Heart right ventricle (tissue), 16 donors: ENCODE results near the gene FRY. TPM values are rescaled to one million over a fixed set of nuclear protein-coding genes. Genes with fewer than 3 reads are reported as not detected.
A peak's percentile ranks its signal among the peaks of the same experiment; 100 is the strongest.

Experiments
- ATAC-seq, 8 donors: fragments of 200-7000 bp; cut with Tn5 transposase; one replicate each; pipeline ENCODE4 v1.9.1; 2020; ENCODE audit warnings: mild to moderate bottlenecking in 8 of 8, moderate library complexity in 8 of 8, moderate number of reproducible peaks in 1 of 8
- DNase-seq, 2 donors: peaks; one replicate each; pipeline ENCODE4 v3.0.0-alpha.2; 2020
- H3K27ac ChIP-seq, 10 donors: fragments of 200-600 bp; sonication (generic) in 2 of 10; one replicate each; pipeline versions ENCODE4 v1.5.0 to v1.8.0; 2020 to 2022; ENCODE audit warnings: mild to moderate bottlenecking in 3 of 10
- H3K27me3 ChIP-seq, 7 donors: fragments of 200-600 bp; one replicate each; pipeline ENCODE4 v1.8.0; 2021 to 2022; ENCODE audit warnings: mild to moderate bottlenecking in 2 of 7
- H3K36me3 ChIP-seq, 9 donors: fragments of 200-600 bp; sonication (generic) in 1 of 9; one replicate each; pipeline versions ENCODE4 v1.5.0 to v1.8.0; 2020 to 2022; ENCODE audit warnings: mild to moderate bottlenecking in 2 of 9
- H3K4me1 ChIP-seq, 9 donors: fragments of 200-600 bp; sonication (generic) in 1 of 9; one replicate each; pipeline versions ENCODE4 v1.5.0 to v1.8.0; 2020 to 2022; ENCODE audit warnings: mild to moderate bottlenecking in 4 of 9
- H3K4me3 ChIP-seq, 10 donors: fragments of 200-600 bp; sonication (generic) in 2 of 10; one replicate each; pipeline versions ENCODE4 v1.5.0 to v1.8.0; 2020 to 2022; ENCODE audit warnings: mild to moderate bottlenecking in 7 of 10, moderate library complexity in 2 of 10
- H3K9me3 ChIP-seq, 11 donors: fragments of 200-600 bp in 10 of 11; sonication (generic) in 2 of 11; one replicate each; pipeline versions ENCODE4 v1.5.0 to v1.8.0; 2013 to 2022; ENCODE audit warnings: mild to moderate bottlenecking in 2 of 11, control low read depth in 1 of 11, moderate library complexity in 1 of 11
- WGBS, 2 donors: extraction: QIAGEN DNeasy Blood & Tissue Kit; methylation state at CpG; one replicate each; pipeline ENCODE4 v1.1.7; 2013; ENCODE audit warnings: inconsistent platforms in 1 of 2; 5-methylcytosine and 5-hydroxymethylcytosine counted together
- intact Hi-C, 10 donors: fragments of 100-400 bp; cut with DNase I; formaldehyde crosslinking; loops; one replicate each; pipeline versions ENCODE4 v1.11.1 to v1.14.2; 2022
- polyA plus RNA-seq, 2 donors: library from polyadenylated mRNA; stranded (reverse); fragments of 200-250 nt; gene quantifications; one replicate each; pipeline ENCODE4 v1.2.3, GENCODE V29; 2013
- total RNA-seq, 10 donors: library from RNA; stranded (reverse); fragmentation: NEBNext Ultra II Directional in 3 of 10; extraction: Animal tissue kit (Norgen Biotek cat#: 25700) in 3 of 10; gene quantifications; one replicate each; pipeline versions ENCODE4 v1.2.1 to v1.2.4, GENCODE V29; 2021 to 2023
- TF ChIP-seq, protein P1 (sequence below), 9 donors: fragments of 200-600 bp; sonication (generic) in 2 of 9; IDR thresholded peaks; one replicate each; pipeline versions ENCODE4 v1.5.0 to v1.8.0; 2021 to 2022; ENCODE audit warnings: antibody characterized with exemption in 9 of 9, mild to moderate bottlenecking in 5 of 9, moderate library complexity in 1 of 9
- donor health status: Arrhythmogenic right ventricular cardiomyopathy.
- donor health status: ischemic (EF 13 %, LVEDD 7.1; RV severe dilation, severe dysfunction).
- donor health status: healthy with polysubstance abuse.
- donor health status: DM: no; HTN: yes; CAD: no.
- donor health status: DM: no; HTN: no; CAD: no.
- donor health status: ischemic (EF 25% LVEDD 6.9; RV normal size, moderate dysfunction).
- donor health status: ischemic (EF 25% LVEDD 5.7; RV mildly dilated, moderate dysfunction).
- donor health status: healthy.
- donor health status: DM: yes; HTN: yes; CAD: no.
- donor health status: Ischemic cardiomyopathy.
- donor health status: ischemic (EF 35%, LVEDD 5.7; RV mildly dilated, moderate dysfunction).
- donor health status: nonischemic (EF 11% LVEDD 7.7; RV severe dilation, severe dysfunction).
- donor health status: DM: yes; HTN: yes; CAD: no.
- donor health status: PGD.
- donor health status: ischemic (EF 29% LVEDD 5.4; RV normal size, mild dysfunction).
- donor health status: nonischemic (EF 23%, LVEDD 6.1; RV moderate dilation, normal function).

Gene FRY
- total and polyA plus RNA-seq, 12 donors = 24.9 to 268 (median 207) TPM

DNA sequence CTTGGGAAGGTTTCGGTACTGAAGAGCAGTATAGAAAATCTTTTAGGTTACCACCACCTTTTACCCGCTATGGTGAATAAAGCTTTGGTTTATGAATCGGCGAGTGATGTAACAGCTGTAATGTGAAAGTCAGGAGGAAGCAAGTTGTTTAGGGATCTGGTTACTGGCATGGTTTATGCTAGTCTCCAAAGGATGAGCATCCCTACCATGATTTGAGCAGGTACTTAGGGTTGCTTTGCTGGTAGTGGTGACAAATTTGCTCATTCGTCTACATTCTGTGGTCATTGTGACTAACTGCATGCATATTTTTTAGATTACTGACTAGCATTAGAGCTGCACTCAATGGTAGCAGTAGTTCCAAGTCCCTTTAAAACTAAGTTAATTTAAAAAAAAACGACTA lies 104.1 kb downstream of the FRY start:
- ATAC-seq = no peak
- WGBS, 2 donors = 84 to 86% methylated on average over 6 of the region's 6 CpGs
- no peak overlapping the region for H3K4me3 ChIP-seq
- no peaks in the 10 kb centered on the region for H3K9me3 ChIP-seq
- H3K27ac ChIP-seq = peak overlapping the region in 6 of 10 donors; percentile 2 to 74 (median 46)
- intact Hi-C loops = loop anchor here in 1 of 10 donors (10.0 kb wide), 1 partner anchor 101 kb away; the partner anchor contains the start of gene FRY
- peaks cover 0 to 55% (median 30%) of the 10 kb centered on the region in 9 donors for H3K4me1 ChIP-seq
- H3K36me3 ChIP-seq = peaks cover 0 to 74% (median 3%) of the 10 kb centered on the region in 9 donors
- no peaks in the 10 kb centered on the region for H3K27me3 ChIP-seq
- TF ChIP-seq, protein P1, sequence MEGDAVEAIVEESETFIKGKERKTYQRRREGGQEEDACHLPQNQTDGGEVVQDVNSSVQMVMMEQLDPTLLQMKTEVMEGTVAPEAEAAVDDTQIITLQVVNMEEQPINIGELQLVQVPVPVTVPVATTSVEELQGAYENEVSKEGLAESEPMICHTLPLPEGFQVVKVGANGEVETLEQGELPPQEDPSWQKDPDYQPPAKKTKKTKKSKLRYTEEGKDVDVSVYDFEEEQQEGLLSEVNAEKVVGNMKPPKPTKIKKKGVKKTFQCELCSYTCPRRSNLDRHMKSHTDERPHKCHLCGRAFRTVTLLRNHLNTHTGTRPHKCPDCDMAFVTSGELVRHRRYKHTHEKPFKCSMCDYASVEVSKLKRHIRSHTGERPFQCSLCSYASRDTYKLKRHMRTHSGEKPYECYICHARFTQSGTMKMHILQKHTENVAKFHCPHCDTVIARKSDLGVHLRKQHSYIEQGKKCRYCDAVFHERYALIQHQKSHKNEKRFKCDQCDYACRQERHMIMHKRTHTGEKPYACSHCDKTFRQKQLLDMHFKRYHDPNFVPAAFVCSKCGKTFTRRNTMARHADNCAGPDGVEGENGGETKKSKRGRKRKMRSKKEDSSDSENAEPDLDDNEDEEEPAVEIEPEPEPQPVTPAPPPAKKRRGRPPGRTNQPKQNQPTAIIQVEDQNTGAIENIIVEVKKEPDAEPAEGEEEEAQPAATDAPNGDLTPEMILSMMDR (IDR thresholded peaks at IDR 0.05) = no peak
- no peak for DNase-seq

DNA sequence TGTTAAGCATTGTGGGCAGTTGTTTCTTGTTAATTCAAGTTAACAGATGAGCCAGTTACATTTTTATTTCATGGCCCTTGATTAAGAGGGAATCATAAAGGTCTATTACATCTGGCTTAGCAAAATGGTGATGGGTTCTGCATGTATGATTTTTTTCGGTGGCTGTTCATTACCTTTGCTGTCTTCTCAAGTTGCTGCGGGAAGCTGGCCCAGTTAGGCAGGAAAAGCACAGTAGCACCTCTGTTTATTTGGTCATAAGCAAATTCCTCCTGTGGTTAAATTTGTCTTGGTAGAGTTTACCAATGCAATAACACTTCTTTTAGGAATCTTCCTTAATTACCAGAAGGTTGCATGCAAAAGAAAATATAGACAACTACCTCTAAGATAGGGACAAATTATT lies 104.5 kb downstream of the FRY start:
- H3K27ac ChIP-seq = peak overlapping the region in 5 of 10 donors; percentile 2 to 74 (median 48)
- H3K4me1 ChIP-seq = peaks cover 0 to 55% (median 30%) of the 10 kb centered on the region in 9 donors
- H3K9me3 ChIP-seq = no peaks in the 10 kb centered on the region
- peaks cover 0 to 74% (median 3%) of the 10 kb centered on the region in 9 donors for H3K36me3 ChIP-seq
- no peaks in the 10 kb centered on the region for H3K27me3 ChIP-seq
- TF ChIP-seq, protein P1 (IDR thresholded peaks at IDR 0.05) = no peak
- DNase-seq = no peak
- ATAC-seq = no peak
- intact Hi-C loops = loop anchor here in 1 of 10 donors (10.0 kb wide), 1 partner anchor 101 kb away; the partner anchor contains the start of gene FRY
- H3K4me3 ChIP-seq = no peak overlapping the region
- WGBS, 2 donors = 90 to 92% methylated on average over 2 of the region's 2 CpGs

DNA sequence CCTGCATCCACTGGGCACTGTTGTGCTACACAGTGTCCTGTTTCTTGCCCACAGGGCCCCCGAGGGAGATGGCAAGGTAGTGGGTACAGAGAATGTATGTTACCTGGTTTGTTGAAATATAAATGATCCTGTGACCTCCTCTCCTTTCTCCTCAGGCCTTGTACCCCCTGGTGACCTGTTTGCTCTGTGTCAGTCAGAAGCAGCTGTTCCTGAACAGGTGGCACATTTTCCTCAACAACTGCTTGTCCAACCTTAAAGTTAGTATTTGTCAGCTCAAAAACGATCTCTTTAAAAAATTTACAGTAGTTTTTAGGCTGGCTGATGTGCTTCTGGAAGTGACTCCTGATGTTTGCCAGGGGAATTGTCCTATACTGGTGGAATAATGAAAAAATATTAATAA lies 105.1 kb downstream of the FRY start:
- Histone ChIP-seq H3K27me3 (no peaks in the 10 kb centered on the region), H3K4me1 (peaks cover 0 to 55% (median 30%) of the 10 kb centered on the region in 9 donors), H3K4me3 (no peak overlapping the region), H3K27ac (peak overlapping the region in 5 of 10 donors; percentile 6 to 74 (median 17)), H3K9me3 (no peaks in the 10 kb centered on the region), H3K36me3 (peaks cover 0 to 72% (median 3%) of the 10 kb centered on the region in 9 donors)
- 64 to 66% methylated on average over 2 of the region's 2 CpGs for WGBS, 2 donors
- ATAC-seq = no peak
- TF ChIP-seq, protein P1 (IDR thresholded peaks at IDR 0.05) = no peak
- intact Hi-C loops = loop anchor here in 1 of 10 donors (10.0 kb wide), 1 partner anchor 102 kb away; the partner anchor contains the start of gene FRY
- DNase-seq = no peak

DNA sequence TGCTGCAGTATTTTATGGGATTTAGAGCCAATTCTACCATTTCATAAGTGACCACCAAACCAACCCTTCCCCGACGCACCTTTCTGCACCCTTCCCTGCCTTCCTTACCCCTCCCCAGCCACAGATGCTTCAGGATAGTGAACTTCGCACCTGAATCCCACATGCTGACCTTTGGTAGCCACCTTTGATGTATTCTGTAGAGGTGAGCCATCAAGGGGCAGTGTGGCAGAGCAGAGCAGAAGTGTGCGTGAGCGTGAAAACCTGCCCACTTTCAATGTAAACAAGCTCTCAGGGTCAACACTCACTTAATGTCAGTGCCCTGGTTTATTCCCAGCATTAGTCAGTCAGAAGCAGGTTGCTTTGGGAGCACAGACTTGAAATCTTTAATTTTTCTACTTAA lies 107.7 kb downstream of the FRY start:
- Histone ChIP-seq H3K36me3 (peaks cover 0 to 62% (median 0%) of the 10 kb centered on the region in 9 donors), H3K4me3 (no peak overlapping the region), H3K4me1 (peaks cover 0 to 52% (median 28%) of the 10 kb centered on the region in 9 donors), H3K9me3 (no peaks in the 10 kb centered on the region), H3K27ac (no peak overlapping the region), H3K27me3 (no peaks in the 10 kb centered on the region)
- ATAC-seq = no peak
- 88 to 98% methylated on average over 5 of the region's 5 CpGs for WGBS, 2 donors
- DNase-seq = no peak
- TF ChIP-seq, protein P1 (IDR thresholded peaks at IDR 0.05) = no peak
- intact Hi-C loops = loop anchor here in 1 of 10 donors (10.0 kb wide), 1 partner anchor 104 kb away; the partner anchor contains the start of gene FRY
